AG04449 (cell line): ENCODE results near the gene ZBTB48.

Source experiments
- CTCF ChIA-PET: fragments of 350-600 bp; formaldehyde crosslinking; extraction: SDS; loops from one replicate; lab custom pipeline; 2021; ENCODE audit warnings: antibody characterized with exemption; lab: Yijun Ruan, JAX
- POLR2A ChIA-PET: fragments of 400-600, 350-600 bp; formaldehyde crosslinking; extraction: SDS; loops from one replicate; lab custom pipeline; 2020; ENCODE audit warnings: antibody characterized with exemption, inconsistent platforms; lab: Yijun Ruan, JAX
- DNase-seq: peaks from one replicate; pipeline ENCODE4 v3.0.0-alpha.2; 2010; ENCODE audit warnings: low read depth, low spot score
- H3K4me3 ChIP-seq: 2 replicates; pipeline ENCODE4 v1.5.1; 2011; ENCODE audit warnings: low read depth, mild to moderate bottlenecking, control low read depth, low read length
- TF ChIP-seq, protein P1 (sequence below): IDR thresholded peaks from one replicate; pipeline ENCODE4 v1.5.1; 2011; ENCODE audit warnings: mild to moderate bottlenecking, moderate library complexity, low read length, control low read depth, inconsistent platforms; ENCODE audit not compliant: insufficient read depth; ENCODE audit errors: missing control alignments

The ZBTB48 gene

DNA sequence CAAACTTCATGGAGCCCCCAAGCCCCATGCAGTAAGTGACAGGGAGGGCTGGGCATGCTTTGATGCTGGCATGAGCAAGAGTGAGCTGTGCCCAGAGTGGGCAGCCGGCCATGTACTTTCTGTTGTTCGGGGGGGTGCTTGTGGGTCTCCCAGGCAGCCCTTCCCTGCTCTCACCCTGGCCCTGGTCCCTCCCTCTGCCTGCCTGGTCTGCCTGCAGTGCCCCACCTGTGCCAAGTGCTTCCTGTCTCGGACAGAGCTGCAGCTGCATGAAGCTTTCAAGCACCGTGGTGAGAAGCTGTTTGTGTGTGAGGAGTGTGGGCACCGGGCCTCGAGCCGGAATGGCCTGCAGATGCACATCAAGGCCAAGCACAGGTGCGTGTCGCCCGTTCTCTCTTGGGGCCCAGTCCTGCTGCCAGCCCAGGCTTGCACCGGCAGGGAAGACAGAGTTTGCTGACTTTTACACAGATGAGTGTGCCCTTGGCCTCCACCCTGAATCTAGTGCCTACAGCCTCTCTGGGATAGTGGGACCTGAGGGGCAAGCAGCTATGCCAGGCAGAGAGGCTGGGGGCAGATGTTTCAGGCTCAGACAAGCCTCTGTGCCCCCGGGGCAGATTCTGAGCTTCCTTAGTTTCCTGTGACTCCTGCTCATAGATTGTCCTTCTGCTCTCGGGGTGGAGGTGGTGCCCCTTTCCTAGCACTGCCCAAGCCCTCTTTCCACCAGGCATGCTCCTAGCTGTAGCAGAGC is 7.6 kb downstream of the ZBTB48 start:
- ChIA-PET POLR2A (no interaction called here), CTCF (interaction anchor here (0.7 kb wide), 1 partner anchor 101 kb away, joined by 4 read pairs; no protein-coding TSS in a partner anchor)
- no peak for DNase-seq
- TF ChIP-seq, protein P1, sequence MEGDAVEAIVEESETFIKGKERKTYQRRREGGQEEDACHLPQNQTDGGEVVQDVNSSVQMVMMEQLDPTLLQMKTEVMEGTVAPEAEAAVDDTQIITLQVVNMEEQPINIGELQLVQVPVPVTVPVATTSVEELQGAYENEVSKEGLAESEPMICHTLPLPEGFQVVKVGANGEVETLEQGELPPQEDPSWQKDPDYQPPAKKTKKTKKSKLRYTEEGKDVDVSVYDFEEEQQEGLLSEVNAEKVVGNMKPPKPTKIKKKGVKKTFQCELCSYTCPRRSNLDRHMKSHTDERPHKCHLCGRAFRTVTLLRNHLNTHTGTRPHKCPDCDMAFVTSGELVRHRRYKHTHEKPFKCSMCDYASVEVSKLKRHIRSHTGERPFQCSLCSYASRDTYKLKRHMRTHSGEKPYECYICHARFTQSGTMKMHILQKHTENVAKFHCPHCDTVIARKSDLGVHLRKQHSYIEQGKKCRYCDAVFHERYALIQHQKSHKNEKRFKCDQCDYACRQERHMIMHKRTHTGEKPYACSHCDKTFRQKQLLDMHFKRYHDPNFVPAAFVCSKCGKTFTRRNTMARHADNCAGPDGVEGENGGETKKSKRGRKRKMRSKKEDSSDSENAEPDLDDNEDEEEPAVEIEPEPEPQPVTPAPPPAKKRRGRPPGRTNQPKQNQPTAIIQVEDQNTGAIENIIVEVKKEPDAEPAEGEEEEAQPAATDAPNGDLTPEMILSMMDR, result no peak
- H3K4me3 ChIP-seq, result no peak overlapping the region

DNA sequence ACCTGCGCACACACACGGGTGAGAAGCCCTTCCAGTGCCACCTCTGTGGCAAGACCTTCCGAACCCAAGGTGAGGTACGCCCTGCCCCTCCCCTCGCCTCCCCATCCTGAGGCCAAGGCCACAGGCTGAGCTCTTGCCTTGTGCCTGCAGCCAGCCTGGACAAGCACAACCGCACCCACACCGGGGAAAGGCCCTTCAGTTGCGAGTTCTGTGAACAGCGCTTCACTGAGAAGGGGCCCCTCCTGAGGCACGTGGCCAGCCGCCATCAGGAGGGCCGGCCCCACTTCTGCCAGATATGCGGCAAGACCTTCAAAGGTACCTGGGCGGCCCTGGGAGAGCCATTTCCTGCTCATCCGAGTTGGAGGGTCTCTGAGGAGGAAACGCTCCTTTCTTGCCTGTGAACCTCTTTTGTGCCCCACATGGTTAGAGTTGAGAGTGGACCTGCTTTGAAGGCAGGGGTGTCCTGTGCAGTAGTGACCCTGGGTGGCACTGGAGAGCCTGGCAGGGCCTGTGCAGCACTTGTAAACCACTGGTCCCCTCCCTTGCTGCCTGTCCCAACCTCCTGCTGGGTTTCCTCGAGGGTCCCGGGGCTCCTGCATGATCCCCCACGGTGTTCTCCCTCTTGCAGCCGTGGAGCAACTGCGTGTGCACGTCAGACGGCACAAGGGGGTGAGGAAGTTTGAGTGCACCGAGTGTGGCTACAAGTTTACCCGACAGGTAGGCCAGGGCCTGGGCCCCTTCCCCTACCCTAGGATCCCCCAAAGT is 8.5 kb downstream of the ZBTB48 start:
- DNase-seq, result no peak
- TF ChIP-seq, protein P1, result no peak
- ChIA-PET CTCF (interaction anchor here (0.9 to 1.4 kb wide), 3 partner anchors 12 to 58 kb away, joined by 3 to 5 read pairs (median 3); partner anchors contain the start of gene NOL9), POLR2A (no interaction called here)
- no peak overlapping the region for H3K4me3 ChIP-seq

DNA sequence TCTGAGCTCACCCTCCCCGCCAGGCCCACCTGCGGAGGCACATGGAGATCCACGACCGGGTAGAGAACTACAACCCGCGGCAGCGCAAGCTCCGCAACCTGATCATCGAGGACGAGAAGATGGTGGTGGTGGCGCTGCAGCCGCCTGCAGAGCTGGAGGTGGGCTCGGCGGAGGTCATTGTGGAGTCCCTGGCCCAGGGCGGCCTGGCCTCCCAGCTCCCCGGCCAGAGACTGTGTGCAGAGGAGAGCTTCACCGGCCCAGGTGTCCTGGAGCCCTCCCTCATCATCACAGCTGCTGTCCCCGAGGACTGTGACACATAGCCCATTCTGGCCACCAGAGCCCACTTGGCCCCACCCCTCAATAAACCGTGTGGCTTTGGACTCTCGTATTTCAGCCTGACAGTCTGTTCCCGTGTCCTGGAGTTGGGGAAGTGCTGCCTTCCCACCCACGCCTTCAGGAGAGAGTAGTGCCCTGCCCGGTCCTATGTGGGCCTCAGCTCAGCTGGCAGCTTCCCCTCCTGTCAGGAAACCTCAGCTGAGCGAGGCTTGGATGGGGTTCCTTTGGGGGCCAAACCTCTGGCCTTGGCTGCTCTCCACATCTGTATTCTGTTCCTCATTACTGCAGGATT is 9.2 kb downstream of the ZBTB48 start:
- CTCF ChIA-PET, result interaction anchor here (0.9 to 1.4 kb wide), 4 partner anchors 11 to 58 kb away, joined by 3 to 5 read pairs (median 3); partner anchors contain the start of gene NOL9
- TF ChIP-seq, protein P1, result no peak
- H3K4me3 ChIP-seq, result no peak overlapping the region
- no peak for DNase-seq
- POLR2A ChIA-PET, result interaction anchor here (1.0 to 1.2 kb wide), 2 partner anchors 9 to 13 kb away, joined by 4 to 6 read pairs; partner anchors contain the start of gene KLHL21

DNA sequence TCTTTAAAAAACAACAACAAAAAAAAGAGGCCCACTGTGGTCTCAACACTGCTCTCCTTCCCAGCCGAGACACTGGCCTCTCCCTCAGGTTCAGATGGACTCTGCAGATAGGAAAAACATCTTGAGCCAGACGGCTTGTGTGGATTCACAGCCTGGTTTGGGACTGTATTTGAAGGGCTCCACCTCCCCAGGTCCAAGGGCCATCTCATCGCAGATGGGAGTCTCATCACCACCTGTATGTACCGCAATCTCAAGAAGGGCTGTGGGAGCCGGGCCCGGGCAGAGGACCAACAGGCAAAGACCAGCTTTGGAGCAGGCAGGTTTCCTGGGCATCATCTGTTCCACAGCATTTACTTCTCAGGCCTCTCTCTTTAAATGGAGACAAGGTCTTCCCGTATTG is 10.3 kb downstream of the ZBTB48 start:
- TF ChIP-seq, protein P1, result no peak
- CTCF ChIA-PET, result interaction anchor here (0.9 to 1.4 kb wide), 2 partner anchors 14 to 36 kb away, joined by 3 read pairs; partner anchors contain the start of gene NOL9
- no peak for DNase-seq
- POLR2A ChIA-PET, result interaction anchor here (0.7 to 1.2 kb wide), 2 partner anchors 8 to 10 kb away, joined by 3 to 6 read pairs; no protein-coding TSS in a partner anchor
- no peak overlapping the region for H3K4me3 ChIP-seq

DNA sequence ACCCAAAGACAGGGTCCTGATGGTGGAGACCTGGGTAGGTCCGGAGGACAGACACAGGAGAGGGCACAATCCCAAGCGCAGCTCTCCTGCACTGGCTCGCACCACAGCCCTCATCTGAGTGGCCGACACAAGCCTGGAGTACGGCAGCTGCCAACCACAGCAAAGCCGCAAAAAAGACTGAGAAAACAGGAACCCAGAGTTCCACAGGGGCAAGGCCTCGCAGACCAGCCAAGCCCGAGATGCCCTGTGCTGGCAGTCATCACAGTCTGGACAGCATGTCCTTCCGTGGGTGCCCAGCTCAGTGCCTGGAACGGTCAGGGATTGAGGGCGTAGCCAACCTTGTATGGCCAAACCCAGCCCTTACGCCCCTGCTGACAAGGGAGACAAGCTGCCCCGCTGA is 11.4 kb downstream of the ZBTB48 start:
- no peak overlapping the region for H3K4me3 ChIP-seq
- TF ChIP-seq, protein P1, result no peak
- DNase-seq, result no peak
- ChIA-PET CTCF (interaction anchor here (1.2 kb wide), 1 partner anchor 37 kb away, joined by 6 read pairs; the partner anchor contains the start of genes NOL9 and TAS1R1), POLR2A (interaction anchor here (4.5 kb wide), 1 partner anchor 12 kb away, joined by 17 read pairs; the partner anchor contains the start of gene KLHL21)
